Suprapubic skin (tissue), 3 donors: Measurements from ENCODE around the gene CDKN2A.

Source experiments
- POLR2AphosphoS5 ChIP-seq, 3 donors: sonication (generic); formaldehyde crosslinking; IDR thresholded peaks; one replicate each; pipeline ENCODE4 v1.6.1; 2017; ENCODE audit warnings: antibody characterized with exemption in 3 of 3
- TF ChIP-seq, protein P1 (sequence below), 2 donors: fragments of 200-600 bp in 1 of 2; fragments of 450-650 bp in 1 of 2; sonication (generic) in 1 of 2; IDR thresholded peaks; one replicate each; pipeline ENCODE4 v1.5.1; 2016 to 2019; ENCODE audit warnings: antibody characterized with exemption in 2 of 2, mild to moderate bottlenecking in 1 of 2, moderate library complexity in 1 of 2

DNA sequence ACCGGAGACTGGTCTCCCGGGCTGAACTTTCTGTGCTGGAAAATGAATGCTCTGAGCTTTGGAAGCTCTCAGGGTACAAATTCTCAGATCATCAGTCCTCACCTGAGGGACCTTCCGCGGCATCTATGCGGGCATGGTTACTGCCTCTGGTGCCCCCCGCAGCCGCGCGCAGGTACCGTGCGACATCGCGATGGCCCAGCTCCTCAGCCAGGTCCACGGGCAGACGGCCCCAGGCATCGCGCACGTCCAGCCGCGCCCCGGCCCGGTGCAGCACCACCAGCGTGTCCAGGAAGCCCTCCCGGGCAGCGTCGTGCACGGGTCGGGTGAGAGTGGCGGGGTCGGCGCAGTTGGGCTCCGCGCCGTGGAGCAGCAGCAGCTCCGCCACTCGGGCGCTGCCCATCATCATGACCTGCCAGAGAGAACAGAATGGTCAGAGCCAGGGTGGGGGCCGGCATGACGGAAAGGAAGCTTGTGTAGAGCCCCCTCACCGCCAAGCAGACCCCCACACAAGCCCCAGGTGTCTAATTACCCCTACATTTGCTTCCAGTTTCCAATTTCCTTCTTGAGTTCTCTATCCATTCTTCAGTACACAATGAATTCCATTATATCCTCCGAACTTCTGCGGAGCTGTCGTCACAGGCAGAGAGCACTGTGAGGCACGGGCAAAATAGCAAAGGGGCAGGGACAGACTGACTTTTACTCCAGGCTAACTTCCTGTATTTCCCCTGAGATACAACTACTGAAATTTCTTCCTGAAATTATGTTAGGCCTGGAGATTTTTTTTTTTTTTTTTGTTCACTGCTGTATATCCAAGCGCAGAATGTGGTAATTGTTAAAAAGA lies 23.2 kb downstream of the CDKN2A start:
- TF ChIP-seq, protein P1, sequence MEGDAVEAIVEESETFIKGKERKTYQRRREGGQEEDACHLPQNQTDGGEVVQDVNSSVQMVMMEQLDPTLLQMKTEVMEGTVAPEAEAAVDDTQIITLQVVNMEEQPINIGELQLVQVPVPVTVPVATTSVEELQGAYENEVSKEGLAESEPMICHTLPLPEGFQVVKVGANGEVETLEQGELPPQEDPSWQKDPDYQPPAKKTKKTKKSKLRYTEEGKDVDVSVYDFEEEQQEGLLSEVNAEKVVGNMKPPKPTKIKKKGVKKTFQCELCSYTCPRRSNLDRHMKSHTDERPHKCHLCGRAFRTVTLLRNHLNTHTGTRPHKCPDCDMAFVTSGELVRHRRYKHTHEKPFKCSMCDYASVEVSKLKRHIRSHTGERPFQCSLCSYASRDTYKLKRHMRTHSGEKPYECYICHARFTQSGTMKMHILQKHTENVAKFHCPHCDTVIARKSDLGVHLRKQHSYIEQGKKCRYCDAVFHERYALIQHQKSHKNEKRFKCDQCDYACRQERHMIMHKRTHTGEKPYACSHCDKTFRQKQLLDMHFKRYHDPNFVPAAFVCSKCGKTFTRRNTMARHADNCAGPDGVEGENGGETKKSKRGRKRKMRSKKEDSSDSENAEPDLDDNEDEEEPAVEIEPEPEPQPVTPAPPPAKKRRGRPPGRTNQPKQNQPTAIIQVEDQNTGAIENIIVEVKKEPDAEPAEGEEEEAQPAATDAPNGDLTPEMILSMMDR (IDR thresholded peaks at IDR 0.05), result no peak
- TF ChIP-seq POLR2AphosphoS5 (IDR thresholded peaks at IDR 0.05), result no peak
